Gastrocnemius medialis (tissue), 4 donors: ENCODE data around the gene RBKS. TPM values are rescaled to one million over a fixed set of nuclear protein-coding genes. Genes with fewer than 3 reads are reported as not detected.
A peak's percentile ranks its signal among the peaks of the same experiment; 100 is the strongest.

Source experiments
- ATAC-seq, 2 donors: fragments of 150-250 bp; one replicate each; pipeline ENCODE4 v1.9.1; 2016
- DNase-seq, 2 donors: peaks; one replicate each; pipeline ENCODE4 v3.0.0-alpha.2; 2019
- H3K27ac ChIP-seq, 4 donors: fragments of 200-600 bp; sonication (generic); 1 replicate in 1 of 4; 2 replicates in 3 of 4; pipeline ENCODE4 v1.5.1; 2016 to 2018; ENCODE audit warnings: mild to moderate bottlenecking in 2 of 4, moderate library complexity in 1 of 4
- H3K27me3 ChIP-seq, 3 donors: fragments of 200-600 bp; sonication (generic) in 2 of 3; 1 replicate in 1 of 3; 2 replicates in 2 of 3; pipeline versions ENCODE4 v1.5.1 to v1.6.0; 2016 to 2019; ENCODE audit warnings: mild to moderate bottlenecking in 1 of 3, moderate library complexity in 1 of 3
- H3K36me3 ChIP-seq, 2 donors: fragments of 200-600 bp; sonication (generic) in 1 of 2; one replicate each; pipeline ENCODE4 v1.5.1; 2017 to 2018
- H3K4me1 ChIP-seq, 2 donors: fragments of 200-600 bp; sonication (generic) in 1 of 2; one replicate each; pipeline ENCODE4 v1.5.1; 2016 to 2017; ENCODE audit warnings: mild to moderate bottlenecking in 2 of 2
- H3K4me3 ChIP-seq, 4 donors: fragments of 200-600 bp; sonication (generic) in 3 of 4; 1 replicate in 1 of 4; 2 replicates in 3 of 4; pipeline ENCODE4 v1.5.1; 2016 to 2019; ENCODE audit warnings: mild to moderate bottlenecking in 2 of 4
- H3K9me3 ChIP-seq, 3 donors: fragments of 200-600 bp; sonication (generic) in 2 of 3; 1 replicate in 1 of 3; 2 replicates in 2 of 3; pipeline ENCODE4 v1.5.1; 2016 to 2019
- POLR2A ChIP-seq, 2 donors: fragments of 450-650 bp; IDR thresholded peaks; one replicate each; pipeline ENCODE4 v1.6.1; 2017; ENCODE audit warnings: antibody characterized with exemption in 2 of 2, mild to moderate bottlenecking in 2 of 2, moderate library complexity in 2 of 2
- in situ Hi-C, 4 donors: fragments of 200-750 bp; cut with MboI; loops; one replicate each; pipeline versions ENCODE4 v1.15.0 to v1.8.0; 2017; ENCODE audit warnings: low sequenced_read_pairs in 4 of 4
- intact Hi-C: fragments of 100-400 bp; cut with DNase I; formaldehyde crosslinking; loops from one replicate; pipeline ENCODE4 v1.15.1; 2023; ENCODE audit warnings: low total_unique reads
- total RNA-seq, 4 donors: library from RNA; depleted of rRNA; stranded (reverse); fragments of >200 nt; gene quantifications; one replicate each; pipeline versions ENCODE4 v1.1.0 to v1.2.3, GENCODE V29; 2016
- TF ChIP-seq, protein P1 (sequence below), 5 experiments: fragments of 450-650 bp in 3 of 5; fragments of 200-600 bp in 2 of 5; sonication (generic) in 2 of 5; IDR thresholded peaks in 4 of 5; conservative IDR thresholded peaks in 1 of 5; 1 replicate in 4 of 5; 2 replicates in 1 of 5; pipeline ENCODE4 v1.5.1; 2016 to 2019; ENCODE audit warnings: antibody characterized with exemption in 5 of 5, mild to moderate bottlenecking in 3 of 5, moderate library complexity in 3 of 5

RBKS gene
- total RNA-seq, 4 donors from 2014 or later = 0.41 to 5.4 (median 3.0) TPM

DNA sequence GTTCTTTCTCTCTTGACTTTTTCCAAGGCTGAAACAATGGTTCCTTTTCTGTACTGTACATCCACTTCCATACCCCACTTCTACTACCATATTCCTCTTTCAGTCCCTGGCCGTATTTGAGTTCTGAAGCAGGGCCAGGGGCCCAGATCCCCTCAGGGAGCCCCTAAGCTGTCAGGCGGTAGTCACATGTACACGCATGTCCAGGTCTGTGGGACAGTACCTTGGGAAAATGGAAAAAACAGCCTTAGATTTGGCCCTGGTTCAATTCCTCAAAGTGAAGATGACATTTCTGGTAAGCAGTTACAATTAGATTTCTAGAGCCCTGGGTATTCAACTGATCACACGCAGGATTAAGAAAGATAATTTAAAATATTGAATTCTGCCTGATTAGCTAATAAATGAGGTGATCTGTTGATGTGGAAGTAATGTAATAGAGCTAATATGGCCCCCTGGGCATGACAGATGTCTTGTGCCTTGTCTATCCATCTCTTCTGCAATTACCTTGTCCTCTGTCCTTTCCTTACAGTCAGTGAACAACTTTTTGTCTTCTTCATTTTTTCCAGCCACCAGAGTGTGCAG is 74.2 kb downstream of the RBKS start:
- in situ Hi-C loops (no loop called here), intact Hi-C loops (no loop called here)
- Histone ChIP-seq H3K36me3 (no peaks in the 10 kb centered on the region), H3K27me3 (no peaks in the 10 kb centered on the region), H3K4me3 (no peak overlapping the region), H3K4me1 (peaks cover 0 to 4% of the 10 kb centered on the region in 2 donors), H3K9me3 (no peaks in the 10 kb centered on the region), H3K27ac (no peak overlapping the region)
- ATAC-seq (no peak), DNase-seq (no peak)
- TF ChIP-seq, protein P1, sequence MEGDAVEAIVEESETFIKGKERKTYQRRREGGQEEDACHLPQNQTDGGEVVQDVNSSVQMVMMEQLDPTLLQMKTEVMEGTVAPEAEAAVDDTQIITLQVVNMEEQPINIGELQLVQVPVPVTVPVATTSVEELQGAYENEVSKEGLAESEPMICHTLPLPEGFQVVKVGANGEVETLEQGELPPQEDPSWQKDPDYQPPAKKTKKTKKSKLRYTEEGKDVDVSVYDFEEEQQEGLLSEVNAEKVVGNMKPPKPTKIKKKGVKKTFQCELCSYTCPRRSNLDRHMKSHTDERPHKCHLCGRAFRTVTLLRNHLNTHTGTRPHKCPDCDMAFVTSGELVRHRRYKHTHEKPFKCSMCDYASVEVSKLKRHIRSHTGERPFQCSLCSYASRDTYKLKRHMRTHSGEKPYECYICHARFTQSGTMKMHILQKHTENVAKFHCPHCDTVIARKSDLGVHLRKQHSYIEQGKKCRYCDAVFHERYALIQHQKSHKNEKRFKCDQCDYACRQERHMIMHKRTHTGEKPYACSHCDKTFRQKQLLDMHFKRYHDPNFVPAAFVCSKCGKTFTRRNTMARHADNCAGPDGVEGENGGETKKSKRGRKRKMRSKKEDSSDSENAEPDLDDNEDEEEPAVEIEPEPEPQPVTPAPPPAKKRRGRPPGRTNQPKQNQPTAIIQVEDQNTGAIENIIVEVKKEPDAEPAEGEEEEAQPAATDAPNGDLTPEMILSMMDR (IDR thresholded peaks at IDR 0.05 in 4 of 5, conservative IDR thresholded peaks at IDR 0.05 in 1 of 5) = no peak
- no peak for TF ChIP-seq POLR2A (IDR thresholded peaks at IDR 0.05)

DNA sequence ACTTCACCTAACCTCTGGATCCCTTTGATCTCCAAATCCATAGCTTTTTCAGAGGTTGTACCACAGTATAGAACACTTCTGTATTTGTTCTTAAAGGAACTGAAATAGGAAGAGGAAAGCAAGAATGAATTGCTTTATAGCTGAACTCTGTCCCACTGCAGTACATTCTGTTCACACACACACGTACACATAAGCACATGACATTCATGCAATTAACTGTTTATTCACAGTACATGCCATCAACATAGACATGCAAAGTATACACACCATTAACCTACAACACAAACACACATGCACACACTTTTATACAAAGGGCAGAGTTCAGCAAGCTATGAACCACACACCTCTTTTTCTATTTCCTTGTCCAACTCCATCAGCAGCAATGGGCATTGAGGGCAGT is 75.4 kb downstream of the RBKS start:
- Histone ChIP-seq H3K9me3 (no peaks in the 10 kb centered on the region), H3K27me3 (no peaks in the 10 kb centered on the region), H3K4me1 (peaks cover 0 to 8% of the 10 kb centered on the region in 2 donors), H3K27ac (no peak overlapping the region), H3K4me3 (no peak overlapping the region), H3K36me3 (no peaks in the 10 kb centered on the region)
- in situ Hi-C loops = no loop called here
- intact Hi-C loops = no loop called here
- ATAC-seq (no peak), DNase-seq (no peak)
- TF ChIP-seq POLR2A (IDR thresholded peaks at IDR 0.05) = no peak
- TF ChIP-seq, protein P1 (IDR thresholded peaks at IDR 0.05 in 4 of 5, conservative IDR thresholded peaks at IDR 0.05 in 1 of 5) = no peak

DNA sequence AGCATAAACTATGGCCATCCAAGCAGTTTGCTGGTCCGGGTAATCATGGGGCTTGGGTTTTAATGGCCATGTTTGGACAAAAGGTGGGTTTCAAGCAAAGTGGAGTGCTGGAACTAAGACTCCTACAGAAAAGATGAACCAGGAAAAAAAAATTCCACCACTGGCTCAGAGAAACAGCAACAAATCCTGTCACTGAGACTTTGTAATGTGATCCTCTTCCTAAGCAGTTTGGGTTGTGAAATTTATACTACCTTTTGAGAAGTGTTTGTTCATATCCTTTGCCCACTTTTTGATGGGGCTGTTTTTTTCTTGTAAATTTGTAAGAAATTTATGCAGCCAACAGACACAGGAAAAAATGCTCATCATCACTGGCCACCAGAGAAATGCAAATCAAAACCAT is 78.4 kb downstream of the RBKS start:
- H3K36me3 ChIP-seq = no peaks in the 10 kb centered on the region
- no peak for TF ChIP-seq POLR2A (IDR thresholded peaks at IDR 0.05)
- TF ChIP-seq, protein P1 (IDR thresholded peaks at IDR 0.05 in 4 of 5, conservative IDR thresholded peaks at IDR 0.05 in 1 of 5) = no peak
- H3K27ac ChIP-seq = peak overlapping the region in 1 of 4 donors; percentile 16
- peak; percentile 61 to 65 for ATAC-seq
- intact Hi-C loops = no loop called here
- H3K9me3 ChIP-seq = no peaks in the 10 kb centered on the region
- H3K27me3 ChIP-seq = no peaks in the 10 kb centered on the region
- peaks cover 0 to 21% of the 10 kb centered on the region in 2 donors for H3K4me1 ChIP-seq
- DNase-seq = no peak
- H3K4me3 ChIP-seq = no peak overlapping the region
- in situ Hi-C loops = no loop called here

DNA sequence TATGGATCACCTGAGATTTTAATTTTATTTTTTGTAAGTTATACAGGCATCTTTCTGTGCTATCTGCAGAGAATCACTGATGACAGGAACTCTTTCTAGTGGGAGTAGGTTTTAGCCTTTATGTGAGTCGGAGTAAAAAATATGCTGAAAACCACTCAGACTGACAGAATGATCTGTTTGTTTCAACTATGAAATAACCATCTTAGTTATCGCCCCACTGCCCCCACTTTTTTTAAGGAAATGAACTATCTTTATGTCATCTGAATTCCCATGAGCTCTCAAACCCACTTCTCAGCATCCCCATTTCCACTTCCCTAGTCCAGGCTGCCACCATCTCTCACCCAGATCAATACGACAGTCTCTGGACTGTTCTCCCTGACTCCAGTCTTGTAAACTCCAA is 79.7 kb downstream of the RBKS start:
- intact Hi-C loops = no loop called here
- Histone ChIP-seq H3K4me3 (no peak overlapping the region), H3K4me1 (peaks cover 0 to 21% of the 10 kb centered on the region in 2 donors), H3K9me3 (no peaks in the 10 kb centered on the region), H3K36me3 (no peaks in the 10 kb centered on the region), H3K27me3 (no peaks in the 10 kb centered on the region), H3K27ac (no peak overlapping the region)
- no peak for DNase-seq
- in situ Hi-C loops = no loop called here
- ATAC-seq = no peak
- TF ChIP-seq POLR2A (IDR thresholded peaks at IDR 0.05) = no peak
- TF ChIP-seq, protein P1 (IDR thresholded peaks at IDR 0.05 in 4 of 5, conservative IDR thresholded peaks at IDR 0.05 in 1 of 5) = no peak

DNA sequence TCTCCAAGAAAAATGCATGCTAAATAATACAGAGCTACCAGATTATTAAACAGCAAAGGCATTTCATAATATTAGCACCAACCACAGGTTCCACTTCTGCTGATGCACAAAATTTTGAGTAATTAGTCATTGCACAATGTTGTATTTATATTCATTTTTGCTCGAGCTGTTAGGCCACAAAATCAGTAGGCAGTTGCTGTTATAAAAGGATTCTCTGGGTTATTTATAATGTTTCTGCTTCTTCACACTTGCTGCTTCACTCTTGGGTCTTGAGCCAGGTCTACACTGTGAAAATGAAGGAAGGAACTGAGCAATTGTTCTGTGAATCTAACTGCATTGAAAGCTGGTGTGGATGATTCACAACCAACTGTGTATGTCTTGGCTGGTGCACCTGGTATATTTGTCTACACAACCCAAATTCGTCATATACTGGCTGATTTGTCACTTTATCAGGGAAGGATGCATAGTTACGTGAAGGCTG is 80.4 kb downstream of the RBKS start:
- Histone ChIP-seq H3K4me1 (peaks cover 0 to 23% of the 10 kb centered on the region in 2 donors), H3K9me3 (no peaks in the 10 kb centered on the region), H3K27me3 (no peaks in the 10 kb centered on the region), H3K36me3 (no peaks in the 10 kb centered on the region), H3K4me3 (no peak overlapping the region), H3K27ac (peak overlapping the region in 1 of 4 donors; percentile 50)
- intact Hi-C loops = no loop called here
- in situ Hi-C loops = no loop called here
- ATAC-seq = no peak
- no peak for DNase-seq
- no peak for TF ChIP-seq POLR2A (IDR thresholded peaks at IDR 0.05)
- TF ChIP-seq, protein P1 (IDR thresholded peaks at IDR 0.05 in 4 of 5, conservative IDR thresholded peaks at IDR 0.05 in 1 of 5) = no peak
